Endothelial cell of umbilical vein (primary cell): ENCODE measurements around the gene RAB8B. TPM values are rescaled to one million over a fixed set of nuclear protein-coding genes. Genes with fewer than 3 reads are reported as not detected.

ENCODE experiments used
- BruUV-seq: library from RNA; stranded (reverse); fragments of 400-500 nt; replicated peaks from 2 replicates; lab custom pipeline; 2021; lab: Mats Ljungman, UMichigan
- CTCF ChIA-PET: fragments of 300-600, 350-600 bp; sonication (Branson Sonifier 250); formaldehyde crosslinking; loops from one replicate; lab custom pipeline; 2021; ENCODE audit warnings: antibody characterized with exemption, inconsistent platforms; lab: Charles Lee
- POLR2A ChIA-PET: fragments of 300-600, 350-600 bp; sonication (Branson Sonifier 250); formaldehyde crosslinking; loops from one replicate; lab custom pipeline; 2021; ENCODE audit warnings: antibody characterized with exemption, inconsistent platforms; lab: Charles Lee
- DNase-seq: peaks from one replicate; pipeline ENCODE4 v3.0.0-alpha.2; 2011; ENCODE audit warnings: low read depth, low spot score
- FAIRE-seq: peaks from 2 replicates; lab custom pipeline; 2011; peaks lifted over from hg19 to GRCh38; lab: Jason Lieb, UNC
- H2AFZ ChIP-seq: 2 replicates; pipeline ENCODE4 v1.6.0; 2012; ENCODE audit warnings: low read depth, low read length, control low read depth, inconsistent platforms
- H3K27ac ChIP-seq: 2 replicates; pipeline ENCODE4 v1.5.1; 2011; ENCODE audit warnings: low read depth, mild to moderate bottlenecking, control low read depth, low read length, moderate library complexity; ENCODE audit not compliant: insufficient read depth
- H3K27me3 ChIP-seq, 2 experiments: 2 replicates each; pipeline versions ENCODE4 v1.6.0 to v1.6.1; 2011; ENCODE audit warnings: low read length in 2 of 2, mixed read lengths in 1 of 2; ENCODE audit not compliant: control insufficient read depth in 2 of 2, insufficient read depth in 2 of 2
- H3K36me3 ChIP-seq, 2 experiments: 2 replicates in 1 of 2; 3 replicates in 1 of 2; pipeline ENCODE4 v1.5.1; 2011; ENCODE audit warnings: low read length in 2 of 2, mild to moderate bottlenecking in 1 of 2, moderate library complexity in 1 of 2; ENCODE audit not compliant: control insufficient read depth in 2 of 2, insufficient read depth in 2 of 2; ENCODE audit errors: extremely low read depth in 1 of 2
- H3K4me1 ChIP-seq: 3 replicates; pipeline ENCODE4 v1.5.1; 2011; ENCODE audit warnings: mild to moderate bottlenecking, low read length; ENCODE audit not compliant: control insufficient read depth, insufficient read depth; ENCODE audit errors: extremely low read depth
- H3K4me2 ChIP-seq: 2 replicates; pipeline ENCODE4 v1.6.1; 2011; ENCODE audit warnings: low read length, control low read depth, mixed read lengths; ENCODE audit not compliant: insufficient read depth
- H3K4me3 ChIP-seq, 3 experiments: fragments of 200-600 bp in 1 of 3; sonication (generic), shearing (Covaris generic) in 1 of 3; replicated peaks in 1 of 3; 2 replicates each; pipeline ENCODE4 v1.5.1; 2011 to 2016; ENCODE audit warnings: control low read depth in 3 of 3, low read length in 3 of 3, mild to moderate bottlenecking in 2 of 3, inconsistent platforms in 1 of 3, low read depth in 1 of 3, moderate library complexity in 1 of 3; ENCODE audit not compliant: insufficient read depth in 1 of 3
- H3K79me2 ChIP-seq: 2 replicates; pipeline ENCODE4 v1.6.0; 2012; ENCODE audit warnings: low read length, inconsistent platforms; ENCODE audit not compliant: control insufficient read depth, insufficient read depth
- H3K9ac ChIP-seq: replicated peaks from 2 replicates; pipeline ENCODE3; 2011; ENCODE audit warnings: low read length, control low read depth; ENCODE audit not compliant: insufficient read depth; ENCODE audit errors: extremely low read depth
- H3K9me1 ChIP-seq: replicated peaks from 3 replicates; pipeline ENCODE4 v1.6.0; 2011; ENCODE audit warnings: mild to moderate bottlenecking, low read length; ENCODE audit not compliant: control insufficient read depth, insufficient read depth; ENCODE audit errors: extremely low read depth
- H3K9me3 ChIP-seq: replicated peaks from 2 replicates; pipeline ENCODE4 v1.5.1; 2012; ENCODE audit warnings: low read length, inconsistent platforms; ENCODE audit not compliant: control insufficient read depth, insufficient read depth
- H4K20me1 ChIP-seq: replicated peaks from 2 replicates; pipeline ENCODE3; 2011; ENCODE audit warnings: mild to moderate bottlenecking, low read length; ENCODE audit not compliant: control insufficient read depth, insufficient read depth; ENCODE audit errors: extremely low read depth
- CTCF ChIP-seq, 2 donors: IDR thresholded peaks; 1 replicate in 1 of 2; 2 replicates in 1 of 2; pipeline ENCODE4 v1.5.1; 2011; ENCODE audit warnings: low read length in 2 of 2, mild to moderate bottlenecking in 2 of 2, moderate library complexity in 2 of 2, control low read depth in 1 of 2, inconsistent platforms in 1 of 2, low read depth in 1 of 2; ENCODE audit not compliant: insufficient read depth in 1 of 2; ENCODE audit errors: extremely low read depth in 1 of 2
- EZH2 ChIP-seq: IDR thresholded peaks from 2 replicates; pipeline ENCODE4 v1.6.1; 2012; ENCODE audit warnings: borderline replicate concordance, low read depth, mild to moderate bottlenecking, moderate library complexity, low read length, inconsistent platforms; ENCODE audit not compliant: severe bottlenecking
- FOS ChIP-seq: IDR thresholded peaks from 2 replicates; pipeline ENCODE4 v1.6.1; 2011; ENCODE audit warnings: mild to moderate bottlenecking, low read length, moderate library complexity, borderline replicate concordance; ENCODE audit not compliant: insufficient read depth
- GATA2 ChIP-seq: IDR thresholded peaks from 2 replicates; pipeline ENCODE4 v1.7.0; 2011; ENCODE audit warnings: low read depth, mild to moderate bottlenecking, moderate library complexity, mixed read lengths, low read length; ENCODE audit not compliant: insufficient read length, insufficient read depth
- JUN ChIP-seq: IDR thresholded peaks from 2 replicates; pipeline ENCODE4 v1.6.1; 2011; ENCODE audit warnings: borderline replicate concordance, low read depth; ENCODE audit not compliant: insufficient read length, insufficient read depth
- MAX ChIP-seq: IDR thresholded peaks from 2 replicates; pipeline ENCODE4 v1.6.1; 2011; ENCODE audit not compliant: insufficient read depth, insufficient read length
- MYC ChIP-seq: IDR thresholded peaks from one replicate; pipeline ENCODE4 v1.6.1; 2011; ENCODE audit warnings: mild to moderate bottlenecking, low read depth, low read length
- POLR2A ChIP-seq: IDR thresholded peaks from 2 replicates; pipeline ENCODE4 v1.6.1; 2012; ENCODE audit warnings: low read depth, mild to moderate bottlenecking, control low read depth, low read length
- POLR2AphosphoS5 ChIP-seq: IDR thresholded peaks from 2 replicates; pipeline ENCODE4 v1.6.1; 2012; ENCODE audit warnings: low read depth, mild to moderate bottlenecking, control low read depth, low read length, moderate library complexity; ENCODE audit not compliant: insufficient read depth
- dilution Hi-C: fragments of 300-500 bp; cut with MboI; formaldehyde crosslinking; loops from one replicate; pipeline ENCODE4 v1.15.0; 2019; ENCODE audit warnings: low sequenced_read_pairs; ENCODE audit not compliant: extremely low pct_ligation_motif_present
- intact Hi-C: fragments of 100-400 bp; cut with micrococcal nuclease; formaldehyde crosslinking; loops from one replicate; pipeline ENCODE4 v1.10.0; 2022
- polyA plus RNA-seq, 4 experiments: library from polyadenylated mRNA; depleted of rRNA in 3 of 4; stranded (reverse) in 3 of 4; unstranded in 1 of 4; fragments of >200 nt; gene quantifications; 2 replicates each; pipeline versions ENCODE4 v1.2.1 to v1.2.3, GENCODE V29; 2011 to 2012; ENCODE audit warnings: missing spikeins in 1 of 4
- total RNA-seq: library from RNA; stranded (reverse); gene quantifications from 2 replicates; pipeline ENCODE4 v1.2.3, GENCODE V29; 2021

RAB8B gene
- total and polyA plus RNA-seq, 2 donors (not counting 3 experiments of a cell fraction or from before 2014, with no cell fraction given), result 10.4 to 52.5 TPM

GRCh38 chr15:63310646-63311045 lies 121.2 kb downstream of the RAB8B start:
- dilution Hi-C loops, result no loop called here

More at GRCh38 chr15:63310646-63311045, 121.2 kb downstream of the RAB8B start:
- Histone ChIP-seq H3K27me3 (no peaks in the 10 kb centered on the region), H3K9me3 (no peaks in the 10 kb centered on the region), H3K4me1 (peaks cover 15% of the 10 kb centered on the region), H3K79me2 (no peaks in the 10 kb centered on the region), H4K20me1 (no peaks in the 10 kb centered on the region), H3K27ac (no peak overlapping the region), H3K4me2 (no peak overlapping the region), H3K9ac (no peak overlapping the region), H3K4me3 (no peak overlapping the region), H3K9me1 (no peaks in the 10 kb centered on the region), H3K36me3 (no peaks in the 10 kb centered on the region), H2AFZ (no peak overlapping the region)
- ChIA-PET CTCF (interaction anchor here (1.3 to 3.5 kb wide), 2 partner anchors 38 to 92 kb away, joined by 3 to 10 read pairs; no protein-coding TSS in a partner anchor), POLR2A (no interaction called here)
- no peak for TF ChIP-seq POLR2AphosphoS5
- TF ChIP-seq POLR2A, result no peak
- TF ChIP-seq GATA2, result no peak
- no peak for TF ChIP-seq FOS
- no peak for TF ChIP-seq EZH2
- TF ChIP-seq JUN, result no peak
- no peak for TF ChIP-seq CTCF (IDR thresholded peaks at IDR 0.05; ENCODE audit: extremely low read depth in 1 of 2, insufficient read depth in 1 of 2, low read depth in 1 of 2, low read length in 2 of 2)
- no peak for TF ChIP-seq MAX
- TF ChIP-seq MYC, result no peak
- no TSS peak for BruUV-seq
- no peak for FAIRE-seq
- intact Hi-C loops, result no loop called here
- peak; percentile 57 for DNase-seq
